ENCODE data around the gene ERC1. TPM values are rescaled to one million over a fixed set of nuclear protein-coding genes. Genes with fewer than 3 reads are reported as not detected.
"Not testable (repeated sequence)": the region's sequence is repeated elsewhere in the genome, so short reads cannot be mapped to it uniquely, and the experiment has no call there.

The ERC1 gene
- total and polyA plus RNA-seq, 7 donors: 4.0 to 35.6 (median 29.4) TPM

DNA sequence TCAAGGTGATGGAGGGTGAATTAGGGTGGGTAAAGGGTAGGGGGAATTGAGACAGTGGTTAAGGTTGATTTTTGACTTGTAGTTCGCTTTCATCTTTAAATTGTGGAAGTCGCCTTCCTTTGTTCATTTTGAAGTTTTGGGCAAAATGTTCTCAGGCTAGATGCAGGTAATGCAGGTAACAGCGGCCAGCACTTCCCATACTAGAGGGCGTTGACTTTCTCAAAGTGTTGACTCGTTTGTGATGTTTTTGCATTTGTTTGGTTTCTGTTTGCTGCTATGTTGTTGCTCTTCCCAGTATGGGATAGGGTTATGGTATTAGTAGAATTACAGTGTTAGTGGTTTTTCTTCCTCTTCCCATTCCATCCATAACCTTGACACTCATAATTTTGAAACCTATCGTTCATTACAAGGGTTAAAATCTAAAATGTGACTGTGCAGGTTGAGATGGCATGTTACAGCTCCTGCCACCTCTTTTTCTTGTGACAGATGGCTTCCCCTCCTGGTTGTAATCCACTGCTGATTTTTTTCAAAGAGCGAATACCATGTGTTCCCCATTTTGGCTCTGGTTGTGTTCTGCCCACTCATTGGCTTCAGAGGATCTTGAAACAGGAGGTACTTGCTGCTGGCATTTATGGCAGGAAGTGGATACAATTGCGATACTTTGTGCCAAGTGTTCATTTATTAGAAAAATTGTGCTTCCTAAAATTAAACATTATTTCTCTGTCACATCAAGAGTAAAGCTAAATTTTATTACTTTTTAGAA is 57.1 kb downstream of the ERC1 start:
- TF ChIP-seq, protein P1, sequence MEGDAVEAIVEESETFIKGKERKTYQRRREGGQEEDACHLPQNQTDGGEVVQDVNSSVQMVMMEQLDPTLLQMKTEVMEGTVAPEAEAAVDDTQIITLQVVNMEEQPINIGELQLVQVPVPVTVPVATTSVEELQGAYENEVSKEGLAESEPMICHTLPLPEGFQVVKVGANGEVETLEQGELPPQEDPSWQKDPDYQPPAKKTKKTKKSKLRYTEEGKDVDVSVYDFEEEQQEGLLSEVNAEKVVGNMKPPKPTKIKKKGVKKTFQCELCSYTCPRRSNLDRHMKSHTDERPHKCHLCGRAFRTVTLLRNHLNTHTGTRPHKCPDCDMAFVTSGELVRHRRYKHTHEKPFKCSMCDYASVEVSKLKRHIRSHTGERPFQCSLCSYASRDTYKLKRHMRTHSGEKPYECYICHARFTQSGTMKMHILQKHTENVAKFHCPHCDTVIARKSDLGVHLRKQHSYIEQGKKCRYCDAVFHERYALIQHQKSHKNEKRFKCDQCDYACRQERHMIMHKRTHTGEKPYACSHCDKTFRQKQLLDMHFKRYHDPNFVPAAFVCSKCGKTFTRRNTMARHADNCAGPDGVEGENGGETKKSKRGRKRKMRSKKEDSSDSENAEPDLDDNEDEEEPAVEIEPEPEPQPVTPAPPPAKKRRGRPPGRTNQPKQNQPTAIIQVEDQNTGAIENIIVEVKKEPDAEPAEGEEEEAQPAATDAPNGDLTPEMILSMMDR (IDR thresholded peaks at IDR 0.05): no peak
- H3K9me3 ChIP-seq: no peaks in the 10 kb centered on the region
- H3K27me3 ChIP-seq (ENCODE audit: insufficient read depth in 3 of 3, low read length in 2 of 3): no peaks in the 10 kb centered on the region
- H3K27ac ChIP-seq: no peak overlapping the region
- DNase-seq (no peak), ATAC-seq (no peak)
- intact Hi-C loops (cut with DNase I): no loop called here
- H3K36me3 ChIP-seq (ENCODE audit: insufficient read depth in 1 of 2, low read depth in 1 of 2): no peaks in the 10 kb centered on the region
- peaks cover 8% of the 10 kb centered on the region for H3K4me1 ChIP-seq
- H3K4me3 ChIP-seq: no peak overlapping the region
- 65 to 79% (median 73%) methylated on average over 8 of the region's 8 CpGs for WGBS, 3 donors

- Histone ChIP-seq H3K4me1 (peaks cover 8% of the 10 kb centered on the region), H3K27ac (no peak overlapping the region), H3K9me3 (no peaks in the 10 kb centered on the region), H3K27me3 (ENCODE audit: insufficient read depth in 3 of 3, low read length in 2 of 3) (no peaks in the 10 kb centered on the region), H3K36me3 (ENCODE audit: insufficient read depth in 1 of 2, low read depth in 1 of 2) (no peaks in the 10 kb centered on the region), H3K4me3 (no peak overlapping the region)
- intact Hi-C loops (cut with DNase I): no loop called here
- no peak for ATAC-seq
- TF ChIP-seq, protein P1 (IDR thresholded peaks at IDR 0.05): no peak
- no peak for DNase-seq
- 77 to 82% (median 80%) methylated on average over 4 of the region's 4 CpGs for WGBS, 3 donors
Measured at GRCh38 chr12:1050059-1050707, 59.2 kb downstream of the ERC1 start.

GRCh38 chr12:1051672-1052071 is 60.6 kb downstream of the ERC1 start:
- WGBS, 3 donors: 64 to 85% (median 74%) methylated on average over 8 of the region's 8 CpGs
- H3K27me3 ChIP-seq (ENCODE audit: insufficient read depth in 3 of 3, low read length in 2 of 3); H3K4me3 ChIP-seq; ATAC-seq; intact Hi-C loops (cut with DNase I); H3K9me3 ChIP-seq; H3K4me1 ChIP-seq; H3K36me3 ChIP-seq (ENCODE audit: insufficient read depth in 1 of 2, low read depth in 1 of 2); H3K27ac ChIP-seq; DNase-seq: not testable (repeated sequence)

DNA sequence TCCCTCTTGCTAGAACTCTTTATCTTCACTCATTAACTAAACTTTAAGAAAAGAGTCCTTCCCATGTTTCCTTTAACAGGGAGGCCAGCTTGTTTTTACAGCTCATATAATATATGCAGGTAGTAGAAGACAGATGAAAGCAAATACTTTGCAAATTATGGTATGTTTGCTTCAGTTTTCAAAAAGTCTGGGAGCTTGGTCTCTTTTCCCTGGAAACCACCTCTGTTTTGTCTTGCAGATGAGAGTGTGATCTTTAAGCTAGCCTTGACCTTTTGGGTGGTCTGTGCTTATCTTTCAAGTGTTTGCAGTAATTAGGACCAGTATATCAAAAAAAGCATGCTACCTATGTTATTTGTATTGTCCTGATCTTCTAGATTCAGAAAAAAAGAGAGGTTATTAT is 62.7 kb downstream of the ERC1 start:
- Histone ChIP-seq H3K27ac (no peak overlapping the region), H3K27me3 (ENCODE audit: insufficient read depth in 3 of 3, low read length in 2 of 3) (no peaks in the 10 kb centered on the region), H3K4me3 (no peak overlapping the region), H3K36me3 (ENCODE audit: insufficient read depth in 1 of 2, low read depth in 1 of 2) (no peaks in the 10 kb centered on the region), H3K4me1 (no peaks in the 10 kb centered on the region), H3K9me3 (peaks cover 9% of the 10 kb centered on the region)
- TF ChIP-seq, protein P1 (IDR thresholded peaks at IDR 0.05): no peak
- no peak for DNase-seq
- intact Hi-C loops (cut with DNase I): no loop called here
- no peak for ATAC-seq

DNA sequence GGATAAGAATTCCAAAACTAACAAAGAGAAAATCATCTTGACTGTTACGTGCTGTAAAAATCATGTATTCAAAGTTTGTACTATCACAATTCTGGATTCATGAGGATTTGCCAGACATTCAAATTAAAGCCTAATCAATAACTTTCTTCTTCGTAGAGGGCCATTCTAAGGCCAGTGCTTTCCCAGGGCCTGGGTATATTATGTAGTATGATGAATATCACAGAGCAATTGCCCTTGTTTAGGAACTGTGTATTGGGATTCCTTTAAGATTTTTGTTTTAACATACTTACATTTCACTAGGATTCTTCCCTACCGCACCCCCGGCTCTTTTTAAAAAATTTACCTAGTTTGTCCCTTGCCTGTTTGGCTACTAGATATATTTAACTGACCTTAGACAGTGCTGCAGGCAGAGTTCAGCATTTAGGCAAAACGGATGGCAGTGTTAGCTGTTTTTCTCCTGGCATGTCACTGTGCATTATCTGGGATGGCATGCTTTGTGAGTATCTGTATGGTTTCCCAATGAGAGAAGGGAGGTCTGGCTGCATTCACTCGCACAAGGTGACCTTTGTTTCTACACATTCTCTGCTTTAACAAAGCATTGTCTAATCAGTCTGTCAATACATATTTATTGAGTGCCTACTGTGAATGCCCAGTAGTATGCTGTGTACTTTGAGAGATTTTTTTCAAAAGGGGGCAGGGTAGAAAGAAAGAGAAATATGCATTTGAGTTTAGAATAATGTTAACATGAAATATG is 63.3 kb downstream of the ERC1 start:
- Histone ChIP-seq H3K27ac (no peak overlapping the region), H3K4me3 (no peak overlapping the region), H3K4me1 (no peaks in the 10 kb centered on the region), H3K36me3 (ENCODE audit: insufficient read depth in 1 of 2, low read depth in 1 of 2) (no peaks in the 10 kb centered on the region), H3K27me3 (ENCODE audit: insufficient read depth in 3 of 3, low read length in 2 of 3) (no peaks in the 10 kb centered on the region), H3K9me3 (peaks cover 15% of the 10 kb centered on the region)
- WGBS, 3 donors: 60 to 69% (median 64%) methylated on average over 6 of the region's 6 CpGs
- DNase-seq: no peak
- TF ChIP-seq, protein P1 (IDR thresholded peaks at IDR 0.05): no peak
- ATAC-seq: no peak
- intact Hi-C loops (cut with DNase I): no loop called here
